A549 (cell line): ENCODE results near the gene MTMR12. TPM values are rescaled to one million over a fixed set of nuclear protein-coding genes. Genes with fewer than 3 reads are reported as not detected.

ENCODE experiments used
- ATAC-seq, 2 experiments: fragments of 200-7000 bp in 1 of 2; fragments of >200 bp in 1 of 2; cut with Nextera tagmentation in 1 of 2; cut with Tn5 transposase in 1 of 2; 3 replicates each; pipeline versions ENCODE4 v1.8.0 to v1.9.1; 2018 to 2020; ENCODE audit warnings: mild to moderate bottlenecking in 1 of 2, moderate library complexity in 1 of 2
- CTCF ChIA-PET: fragments of 300-600 bp; sonication (Branson Sonifier 250); formaldehyde crosslinking; extraction: SDS; loops from one replicate; lab custom pipeline; 2021; ENCODE audit warnings: antibody characterized with exemption, inconsistent platforms; lab: Yijun Ruan, JAX
- POLR2A ChIA-PET: fragments of 350-600 bp; formaldehyde crosslinking; extraction: SDS; loops from one replicate; lab custom pipeline; 2021; ENCODE audit warnings: antibody characterized with exemption, inconsistent platforms; lab: Yijun Ruan, JAX
- DNase-seq, 2 experiments: peaks; one replicate each; pipeline versions ENCODE4 v3.0.0 to v3.0.0-alpha.2; 2011 to 2016; ENCODE audit warnings: low read depth in 1 of 2, low spot score in 1 of 2
- FAIRE-seq: peaks from 2 replicates; lab custom pipeline; 2011; peaks lifted over from hg19 to GRCh38; lab: Jason Lieb, UNC
- H3K27ac ChIP-seq, 2 experiments: fragments of >200 bp; sonication (Bioruptor Twin); formaldehyde crosslinking; 3 replicates each; pipeline ENCODE4 v1.5.1; 2016 to 2017
- H3K4me1 ChIP-seq: fragments of >200 bp; sonication (Bioruptor Twin); formaldehyde crosslinking; 3 replicates; pipeline ENCODE4 v1.6.1; 2016
- H3K4me2 ChIP-seq: fragments of >200 bp; sonication (Bioruptor Twin); formaldehyde crosslinking; 3 replicates; pipeline ENCODE4 v1.6.1; 2016
- H3K4me3 ChIP-seq: fragments of >200 bp; sonication (Bioruptor Twin); formaldehyde crosslinking; 3 replicates; pipeline ENCODE4 v1.5.1; 2016
- H3K9me3 ChIP-seq: fragments of >200 bp; sonication (Bioruptor Twin); formaldehyde crosslinking; 3 replicates; pipeline ENCODE4 v1.6.1; 2016
- BHLHE40 ChIP-seq: IDR thresholded peaks from 2 replicates; pipeline ENCODE4 v1.6.1; 2012; ENCODE audit warnings: low read depth, low read length, inconsistent platforms
- CBX2 ChIP-seq: fragments of 200-600 bp; sonication (generic); IDR thresholded peaks from 2 replicates; pipeline ENCODE4 v1.6.1; 2016; ENCODE audit warnings: low read depth, mild to moderate bottlenecking, borderline replicate concordance
- CBX8 ChIP-seq: fragments of 200-600 bp; sonication (generic); IDR thresholded peaks from 2 replicates; pipeline ENCODE4 v1.6.1; 2016
- EHF ChIP-seq: fragments of 250-450 bp; sonication (Bioruptor Pico); IDR thresholded peaks from 2 replicates; pipeline ENCODE4 v1.5.0; 2020; ENCODE audit warnings: mild to moderate bottlenecking
- EP300 ChIP-seq, 2 experiments: fragments of >200 bp; sonication (Bioruptor Twin); formaldehyde crosslinking; IDR thresholded peaks; 2 replicates in 1 of 2; 3 replicates in 1 of 2; pipeline ENCODE4 v1.6.1; 2016 to 2017
- FOSB ChIP-seq: fragments of 250-450 bp; sonication (Bioruptor Pico); IDR thresholded peaks from 2 replicates; pipeline ENCODE4 v1.5.0; 2020; ENCODE audit warnings: mild to moderate bottlenecking, moderate library complexity
- FOXS1 ChIP-seq: fragments of 250-450 bp; sonication (Bioruptor Pico); IDR thresholded peaks from 2 replicates; pipeline ENCODE4 v1.5.0; 2020; ENCODE audit warnings: mild to moderate bottlenecking, moderate library complexity
- HOXA7 ChIP-seq: fragments of 250-450 bp; sonication (Bioruptor Pico); IDR thresholded peaks from 2 replicates; pipeline ENCODE4 v1.5.0; 2020; ENCODE audit warnings: mild to moderate bottlenecking, moderate library complexity
- HOXB13 ChIP-seq: fragments of 250-450 bp; sonication (Bioruptor Pico); IDR thresholded peaks from 2 replicates; pipeline ENCODE4 v1.5.0; 2020; ENCODE audit warnings: low read depth, mild to moderate bottlenecking, moderate library complexity
- JUN ChIP-seq, 2 experiments: fragments of >200 bp; sonication (Bioruptor Twin); formaldehyde crosslinking; IDR thresholded peaks; 2 replicates in 1 of 2; 3 replicates in 1 of 2; pipeline ENCODE4 v1.6.1; 2016 to 2017
- MYC ChIP-seq: IDR thresholded peaks from 2 replicates; pipeline ENCODE4 v1.6.1; 2012; ENCODE audit warnings: mild to moderate bottlenecking, inconsistent platforms, low read length, improper control_type of control experiment, borderline replicate concordance
- NFE2L2 ChIP-seq: fragments of 150-350 bp; conservative IDR thresholded peaks from 2 replicates; pipeline ENCODE4 v1.6.1; 2014; ENCODE audit warnings: low read length
- PHF8 ChIP-seq: fragments of 200-600 bp; sonication (generic); IDR thresholded peaks from 2 replicates; pipeline ENCODE4 v1.6.1; 2016; ENCODE audit warnings: low read depth, mild to moderate bottlenecking, antibody characterized with exemption, moderate library complexity, borderline replicate concordance
- POLR2A ChIP-seq: IDR thresholded peaks from 2 replicates; pipeline ENCODE4 v1.6.1; 2012; ENCODE audit warnings: mild to moderate bottlenecking, low read length
- RCOR1 ChIP-seq: fragments of 150-350 bp; IDR thresholded peaks from 2 replicates; pipeline ENCODE4 v1.6.1; 2014; ENCODE audit warnings: antibody characterized with exemption, low read length, low read depth
- SMC3 ChIP-seq: fragments of >200 bp; sonication (Bioruptor Twin); formaldehyde crosslinking; IDR thresholded peaks from 3 replicates; pipeline ENCODE4 v1.6.1; 2018; ENCODE audit warnings: inconsistent platforms
- ZSCAN20 ChIP-seq: fragments of 250-450 bp; sonication (Bioruptor Pico); IDR thresholded peaks from 2 replicates; pipeline ENCODE4 v1.8.0; 2022; ENCODE audit warnings: mild to moderate bottlenecking, moderate library complexity
- WGBS: methylation state at CpG from one replicate; pipeline ENCODE4 v1.1.6; 2017; ENCODE audit errors: missing lambda C conversion rate; 5-methylcytosine and 5-hydroxymethylcytosine counted together
- polyA plus RNA-seq, 4 experiments: library from polyadenylated mRNA; depleted of rRNA in 3 of 4; stranded (reverse); fragments of >200 nt; fragmentation: RNase III in 1 of 4; extraction: RNeasy Plus Mini Kit Qiagen cat#74134 plus additional on column Dnase treatment in 1 of 4; gene quantifications; 2 replicates in 3 of 4; 3 replicates in 1 of 4; pipeline ENCODE4 v1.2.3, GENCODE V29; 2011 to 2017
- TF ChIP-seq, protein P1 (sequence below): fragments of 250-450 bp; sonication (Bioruptor Pico); IDR thresholded peaks from 2 replicates; pipeline ENCODE4 v1.5.0; 2021; ENCODE audit warnings: mild to moderate bottlenecking, moderate library complexity, borderline replicate concordance
- TF ChIP-seq, protein P2 (sequence below): IDR thresholded peaks from 2 replicates; pipeline ENCODE4 v1.6.1; 2012
- TF ChIP-seq, protein P3 (sequence below): fragments of 450-650 bp; IDR thresholded peaks from 2 replicates; pipeline ENCODE4 v1.6.1; 2014; ENCODE audit warnings: antibody characterized with exemption

Gene MTMR12
- polyA plus RNA-seq, 2 of the 4 experiments (the other 2 are of a cell fraction): 14.3 to 29.8 TPM

DNA sequence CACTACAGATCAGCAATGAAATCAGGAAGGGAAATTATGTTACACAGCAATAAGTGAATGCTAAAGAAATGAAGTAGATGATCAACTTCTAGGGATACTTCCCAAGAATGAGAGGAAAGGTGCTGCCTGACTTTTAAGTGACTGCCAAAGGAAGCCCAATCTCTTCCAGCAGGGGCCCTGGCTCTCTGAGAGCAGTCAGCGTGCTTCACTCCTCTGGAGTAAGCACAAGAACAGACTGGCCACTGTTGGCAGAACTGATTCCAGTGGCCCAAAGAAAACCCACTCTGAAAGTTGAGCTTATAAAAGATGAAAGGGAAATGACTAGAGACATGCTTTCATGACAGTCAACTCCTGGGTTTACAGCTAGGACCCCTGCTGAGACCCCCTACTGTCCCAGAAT, 41.8 kb downstream of the MTMR12 start:
- FAIRE-seq (no peak), ATAC-seq (no peak), DNase-seq (no peak)
- no peak overlapping the region for H3K27ac ChIP-seq
- peaks cover under 1% of the 10 kb centered on the region for H3K4me1 ChIP-seq
- H3K9me3 ChIP-seq: no peaks in the 10 kb centered on the region
- no peak overlapping the region for H3K4me3 ChIP-seq
- POLR2A ChIA-PET: interaction anchor here (0.5 kb wide), 1 partner anchor 1198 kb away, joined by 3 read pairs; no protein-coding TSS in a partner anchor
- CTCF ChIA-PET: interaction anchor here (1.1 kb wide), 1 partner anchor 58 kb away, joined by 4 read pairs; no protein-coding TSS in a partner anchor
- WGBS: 82% methylated on average over 1 of the region's 1 CpG
- no peak overlapping the region for H3K4me2 ChIP-seq
- no peak for TF ChIP-seq FOSB
- no peak for TF ChIP-seq MYC
- TF ChIP-seq, protein P1, sequence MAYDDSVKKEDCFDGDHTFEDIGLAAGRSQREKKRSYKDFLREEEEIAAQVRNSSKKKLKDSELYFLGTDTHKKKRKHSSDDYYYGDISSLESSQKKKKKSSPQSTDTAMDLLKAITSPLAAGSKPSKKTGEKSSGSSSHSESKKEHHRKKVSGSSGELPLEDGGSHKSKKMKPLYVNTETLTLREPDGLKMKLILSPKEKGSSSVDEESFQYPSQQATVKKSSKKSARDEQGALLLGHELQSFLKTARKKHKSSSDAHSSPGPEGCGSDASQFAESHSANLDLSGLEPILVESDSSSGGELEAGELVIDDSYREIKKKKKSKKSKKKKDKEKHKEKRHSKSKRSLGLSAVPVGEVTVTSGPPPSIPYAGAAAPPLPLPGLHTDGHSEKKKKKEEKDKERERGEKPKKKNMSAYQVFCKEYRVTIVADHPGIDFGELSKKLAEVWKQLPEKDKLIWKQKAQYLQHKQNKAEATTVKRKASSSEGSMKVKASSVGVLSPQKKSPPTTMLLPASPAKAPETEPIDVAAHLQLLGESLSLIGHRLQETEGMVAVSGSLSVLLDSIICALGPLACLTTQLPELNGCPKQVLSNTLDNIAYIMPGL (CRISPR knock-in tag): no peak
- TF ChIP-seq NFE2L2: no peak
- no peak for TF ChIP-seq HOXB13 (CRISPR knock-in tag)
- no peak for TF ChIP-seq CBX2
- no peak for TF ChIP-seq FOXS1 (CRISPR knock-in tag)
- no peak for TF ChIP-seq CBX8
- TF ChIP-seq PHF8: no peak
- TF ChIP-seq RCOR1: no peak
- TF ChIP-seq ZSCAN20 (CRISPR knock-in tag): no peak
- TF ChIP-seq, protein P2, sequence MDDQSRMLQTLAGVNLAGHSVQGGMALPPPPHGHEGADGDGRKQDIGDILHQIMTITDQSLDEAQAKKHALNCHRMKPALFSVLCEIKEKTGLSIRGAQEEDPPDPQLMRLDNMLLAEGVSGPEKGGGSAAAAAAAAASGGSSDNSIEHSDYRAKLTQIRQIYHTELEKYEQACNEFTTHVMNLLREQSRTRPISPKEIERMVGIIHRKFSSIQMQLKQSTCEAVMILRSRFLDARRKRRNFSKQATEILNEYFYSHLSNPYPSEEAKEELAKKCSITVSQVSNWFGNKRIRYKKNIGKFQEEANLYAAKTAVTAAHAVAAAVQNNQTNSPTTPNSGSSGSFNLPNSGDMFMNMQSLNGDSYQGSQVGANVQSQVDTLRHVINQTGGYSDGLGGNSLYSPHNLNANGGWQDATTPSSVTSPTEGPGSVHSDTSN: no peak
- no peak for TF ChIP-seq JUN (IDR thresholded peaks at IDR 0.05)
- no peak for TF ChIP-seq EP300 (IDR thresholded peaks at IDR 0.05)

GRCh38 chr5:32270178-32270577, 42.6 kb downstream of the MTMR12 start:
- no peak overlapping the region for H3K27ac ChIP-seq
- no peaks in the 10 kb centered on the region for H3K4me1 ChIP-seq
- no peaks in the 10 kb centered on the region for H3K9me3 ChIP-seq
- no peak overlapping the region for H3K4me3 ChIP-seq
- DNase-seq (no peak), ATAC-seq (no peak), FAIRE-seq (no peak)
- WGBS: 93% methylated on average over 4 of the region's 4 CpGs
- CTCF ChIA-PET: no interaction called here
- POLR2A ChIA-PET: no interaction called here
- H3K4me2 ChIP-seq: no peak overlapping the region
- TF ChIP-seq EHF (CRISPR knock-in tag): no peak
- no peak for TF ChIP-seq HOXA7 (CRISPR knock-in tag)
- TF ChIP-seq, protein P1 (CRISPR knock-in tag): no peak
- TF ChIP-seq SMC3: no peak
- no peak for TF ChIP-seq POLR2A
- no peak for TF ChIP-seq BHLHE40
- TF ChIP-seq, protein P3, sequence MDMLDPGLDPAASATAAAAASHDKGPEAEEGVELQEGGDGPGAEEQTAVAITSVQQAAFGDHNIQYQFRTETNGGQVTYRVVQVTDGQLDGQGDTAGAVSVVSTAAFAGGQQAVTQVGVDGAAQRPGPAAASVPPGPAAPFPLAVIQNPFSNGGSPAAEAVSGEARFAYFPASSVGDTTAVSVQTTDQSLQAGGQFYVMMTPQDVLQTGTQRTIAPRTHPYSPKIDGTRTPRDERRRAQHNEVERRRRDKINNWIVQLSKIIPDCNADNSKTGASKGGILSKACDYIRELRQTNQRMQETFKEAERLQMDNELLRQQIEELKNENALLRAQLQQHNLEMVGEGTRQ: no peak
